Stimulated activated CD8-positive, alpha-beta memory T cell treated with anti-CD3 and anti-CD28 coated beads, Interleukin-7, amount 100 ng/mL, for 48 hours (primary cell): Measurements from ENCODE around the gene LRIG3.
"Not testable (repeated sequence)": the region's sequence is repeated elsewhere in the genome, so short reads cannot be mapped to it uniquely, and the experiment has no call there.

Experiments used
- DNase-seq, 2 donors: peaks; one replicate each; pipeline ENCODE4 v3.0.0-alpha.2; 2020; ENCODE audit warnings: low read depth in 1 of 2; ENCODE audit errors: extremely low read depth in 1 of 2

The LRIG3 gene, protein sequence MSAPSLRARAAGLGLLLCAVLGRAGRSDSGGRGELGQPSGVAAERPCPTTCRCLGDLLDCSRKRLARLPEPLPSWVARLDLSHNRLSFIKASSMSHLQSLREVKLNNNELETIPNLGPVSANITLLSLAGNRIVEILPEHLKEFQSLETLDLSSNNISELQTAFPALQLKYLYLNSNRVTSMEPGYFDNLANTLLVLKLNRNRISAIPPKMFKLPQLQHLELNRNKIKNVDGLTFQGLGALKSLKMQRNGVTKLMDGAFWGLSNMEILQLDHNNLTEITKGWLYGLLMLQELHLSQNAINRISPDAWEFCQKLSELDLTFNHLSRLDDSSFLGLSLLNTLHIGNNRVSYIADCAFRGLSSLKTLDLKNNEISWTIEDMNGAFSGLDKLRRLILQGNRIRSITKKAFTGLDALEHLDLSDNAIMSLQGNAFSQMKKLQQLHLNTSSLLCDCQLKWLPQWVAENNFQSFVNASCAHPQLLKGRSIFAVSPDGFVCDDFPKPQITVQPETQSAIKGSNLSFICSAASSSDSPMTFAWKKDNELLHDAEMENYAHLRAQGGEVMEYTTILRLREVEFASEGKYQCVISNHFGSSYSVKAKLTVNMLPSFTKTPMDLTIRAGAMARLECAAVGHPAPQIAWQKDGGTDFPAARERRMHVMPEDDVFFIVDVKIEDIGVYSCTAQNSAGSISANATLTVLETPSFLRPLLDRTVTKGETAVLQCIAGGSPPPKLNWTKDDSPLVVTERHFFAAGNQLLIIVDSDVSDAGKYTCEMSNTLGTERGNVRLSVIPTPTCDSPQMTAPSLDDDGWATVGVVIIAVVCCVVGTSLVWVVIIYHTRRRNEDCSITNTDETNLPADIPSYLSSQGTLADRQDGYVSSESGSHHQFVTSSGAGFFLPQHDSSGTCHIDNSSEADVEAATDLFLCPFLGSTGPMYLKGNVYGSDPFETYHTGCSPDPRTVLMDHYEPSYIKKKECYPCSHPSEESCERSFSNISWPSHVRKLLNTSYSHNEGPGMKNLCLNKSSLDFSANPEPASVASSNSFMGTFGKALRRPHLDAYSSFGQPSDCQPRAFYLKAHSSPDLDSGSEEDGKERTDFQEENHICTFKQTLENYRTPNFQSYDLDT

DNA sequence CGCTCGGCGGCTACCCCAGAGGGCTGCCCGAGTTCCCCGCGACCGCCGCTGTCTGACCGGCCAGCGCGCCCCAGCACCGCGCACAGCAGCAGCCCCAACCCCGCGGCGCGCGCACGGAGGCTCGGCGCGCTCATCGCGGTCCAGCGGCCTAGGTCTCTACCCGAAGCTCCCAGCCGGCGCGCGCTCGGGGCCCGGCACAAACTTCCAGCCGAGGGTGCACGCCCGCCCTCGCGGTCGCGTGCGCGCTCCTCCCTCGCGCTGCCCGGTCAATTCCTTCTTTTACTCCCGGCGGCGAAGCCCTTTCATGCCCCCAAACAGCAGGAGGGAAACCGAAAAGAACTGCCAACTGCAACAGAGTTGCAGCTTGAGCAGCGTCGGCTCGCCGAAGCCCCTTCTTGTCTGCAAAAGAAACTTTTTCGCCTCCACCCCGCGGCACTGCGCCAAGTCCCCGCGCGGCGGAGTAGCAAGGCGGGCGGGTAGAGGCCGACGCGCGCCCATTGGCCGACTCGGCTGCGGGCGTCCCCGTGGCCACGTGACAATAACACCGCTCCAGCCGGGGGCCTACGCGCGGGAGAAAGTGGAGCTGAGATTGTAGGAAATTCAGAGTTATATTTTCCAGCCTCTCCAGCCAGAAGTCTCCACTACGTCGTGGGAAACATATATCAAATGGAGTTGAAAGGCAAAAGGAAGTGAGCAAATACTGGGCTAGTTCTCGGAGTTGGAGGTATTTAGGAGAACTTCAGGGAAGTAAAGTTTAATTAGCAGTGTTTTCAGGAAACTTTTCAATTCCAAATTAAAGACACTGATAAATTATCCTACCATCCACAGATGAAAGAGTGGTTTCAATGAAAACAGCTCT, at the start of gene LRIG3:
TSS of gene LRIG3 (minus strand) at position 403 of the 859 bp plus-strand sequence. CDS start at position 134, 269 bp downstream.
- no peak for DNase-seq

- DNase-seq, result no peak
Measured at GRCh38 chr12:58969237-58969636, 48.9 kb upstream of the LRIG3 start.

DNA sequence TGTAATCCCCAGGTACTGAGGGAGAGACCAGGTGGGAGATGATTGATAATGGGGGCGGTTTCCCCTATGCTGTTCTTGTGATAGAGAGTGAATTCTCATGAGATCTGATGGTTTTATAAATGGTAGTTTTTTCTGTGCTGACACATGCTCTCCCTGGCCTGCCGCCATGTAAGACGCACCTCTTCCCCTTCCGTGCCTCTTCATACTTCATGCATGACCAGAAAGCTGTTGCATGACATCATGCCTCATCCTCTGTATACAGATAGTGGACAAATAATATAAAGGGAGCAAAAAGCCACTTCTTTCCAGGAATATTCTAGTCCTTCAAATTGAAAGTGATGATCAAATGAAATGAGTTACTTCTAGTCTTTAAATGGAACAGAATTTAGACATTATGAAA, 47.3 kb upstream of the LRIG3 start:
- DNase-seq, result no peak

DNA sequence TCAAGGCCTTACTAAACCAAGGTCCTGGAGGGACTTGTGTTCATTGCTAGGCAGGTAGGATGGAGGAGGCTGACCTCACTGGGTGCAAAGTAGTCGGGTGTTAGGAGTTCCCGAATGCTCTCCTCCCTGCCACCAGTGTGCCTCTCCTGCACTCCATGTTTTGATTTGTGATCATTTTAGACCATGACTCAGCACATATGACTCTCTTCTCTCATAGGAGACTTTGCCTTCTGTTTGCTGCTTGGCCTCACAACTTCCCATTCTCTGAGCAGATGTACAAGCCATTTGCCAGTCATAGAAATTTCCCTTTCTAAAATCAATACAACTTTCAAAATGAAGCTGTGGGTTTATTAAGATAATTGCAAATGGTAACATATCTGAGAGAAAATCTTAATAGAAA, 46.6 kb upstream of the LRIG3 start:
- no peak for DNase-seq

DNA sequence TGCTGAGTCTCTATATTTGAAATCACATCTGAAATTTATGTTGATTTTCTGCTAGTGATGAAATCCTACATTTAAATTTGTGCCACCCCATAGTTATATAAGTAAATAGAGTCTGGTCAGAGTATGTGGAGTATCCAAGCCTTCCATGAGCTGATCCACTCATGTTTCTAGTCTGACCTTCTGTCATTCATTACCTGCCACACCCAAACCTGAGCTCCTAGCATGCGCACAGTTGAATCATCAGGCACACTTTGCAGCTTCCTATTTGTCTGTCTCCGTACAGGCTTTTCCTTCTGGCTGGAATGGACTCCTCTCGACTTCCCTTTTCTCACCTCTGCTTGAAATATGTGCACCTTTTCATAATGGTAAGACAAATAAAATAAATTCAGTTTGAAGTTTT, 45.3 kb upstream of the LRIG3 start:
- no peak for DNase-seq

- DNase-seq, result no peak
Measured at GRCh38 chr12:58963844-58964243, 43.5 kb upstream of the LRIG3 start.

GRCh38 chr12:58961906-58962305, 41.6 kb upstream of the LRIG3 start:
- no peak for DNase-seq

GRCh38 chr12:58961166-58961565, 40.9 kb upstream of the LRIG3 start:
- DNase-seq, result no peak

DNA sequence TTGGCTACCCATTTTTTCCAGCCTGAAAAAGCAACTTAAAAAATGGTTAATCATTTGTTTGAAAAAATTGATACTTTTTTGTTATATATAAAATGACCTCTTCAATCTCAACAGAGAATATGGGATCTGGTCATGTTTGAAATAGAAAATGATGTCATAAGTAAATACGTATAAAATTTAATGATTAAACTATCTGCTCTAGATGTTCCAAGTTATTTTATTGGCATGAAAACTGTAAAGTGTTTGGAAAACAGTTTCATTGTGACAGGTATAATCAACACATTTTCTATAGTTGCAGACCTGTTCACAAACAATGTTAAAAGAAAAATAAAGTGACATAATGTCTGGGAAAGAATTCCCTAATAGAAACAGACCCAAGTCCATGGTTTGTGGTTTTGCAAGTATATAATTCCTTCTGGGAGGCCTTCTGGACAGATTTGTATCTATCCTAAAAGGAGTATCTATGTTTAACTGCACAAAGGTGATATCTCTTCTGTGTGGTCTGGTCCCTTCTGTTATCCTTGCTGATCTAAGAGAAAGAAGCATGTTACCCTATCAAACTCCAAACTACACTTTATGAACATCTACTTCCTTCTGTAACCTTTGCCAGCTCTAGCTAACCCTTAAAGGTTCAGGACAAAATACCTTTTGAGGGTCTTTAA, 39.5 kb upstream of the LRIG3 start:
- DNase-seq, result no peak

GRCh38 chr12:58957298-58957697, 37.0 kb upstream of the LRIG3 start:
- no peak for DNase-seq

DNA sequence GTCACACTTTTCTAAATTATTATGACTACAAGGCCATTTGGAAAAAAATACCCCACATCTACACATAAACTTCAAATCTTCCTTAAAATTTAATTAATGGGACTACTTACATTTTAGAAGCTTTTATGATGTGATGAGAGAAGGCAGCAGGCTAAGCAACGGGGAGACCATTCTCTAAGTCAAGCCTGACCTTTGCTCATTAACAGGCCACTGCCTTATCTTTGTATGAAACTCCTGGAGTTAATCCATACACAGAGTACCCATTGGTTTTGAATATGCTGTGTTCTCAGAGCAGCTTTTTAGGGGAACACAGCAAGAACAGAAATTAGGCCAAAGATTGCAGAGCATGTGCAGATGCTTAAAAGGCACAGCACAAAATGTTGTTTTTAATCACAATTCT, 35.5 kb upstream of the LRIG3 start:
- DNase-seq, result no peak

DNA sequence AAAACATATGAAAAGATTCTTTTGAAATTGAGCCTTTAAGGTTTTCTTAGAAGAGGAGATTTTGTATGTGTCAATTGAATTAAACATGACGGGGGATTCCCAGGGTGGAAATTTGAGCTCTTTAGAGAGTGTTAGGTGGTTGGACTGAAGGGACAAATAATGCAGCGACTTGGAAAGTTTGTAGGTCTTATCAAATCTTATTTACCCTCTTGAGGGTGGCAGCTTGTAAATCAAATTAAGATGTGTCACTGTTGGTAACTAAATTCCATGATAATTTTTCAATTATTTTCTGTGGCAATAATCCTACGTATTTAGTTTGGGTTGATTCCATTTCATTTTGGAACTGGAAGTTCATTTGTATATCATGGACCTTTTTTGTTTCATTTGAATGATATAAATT, 33.7 kb upstream of the LRIG3 start:
- DNase-seq, result no peak

- no peak for DNase-seq
Measured at GRCh38 chr12:58950739-58951100, 30.4 kb upstream of the LRIG3 start.

- DNase-seq, result not testable (repeated sequence)
Measured at GRCh38 chr12:58949954-58950738, 29.8 kb upstream of the LRIG3 start.

DNA sequence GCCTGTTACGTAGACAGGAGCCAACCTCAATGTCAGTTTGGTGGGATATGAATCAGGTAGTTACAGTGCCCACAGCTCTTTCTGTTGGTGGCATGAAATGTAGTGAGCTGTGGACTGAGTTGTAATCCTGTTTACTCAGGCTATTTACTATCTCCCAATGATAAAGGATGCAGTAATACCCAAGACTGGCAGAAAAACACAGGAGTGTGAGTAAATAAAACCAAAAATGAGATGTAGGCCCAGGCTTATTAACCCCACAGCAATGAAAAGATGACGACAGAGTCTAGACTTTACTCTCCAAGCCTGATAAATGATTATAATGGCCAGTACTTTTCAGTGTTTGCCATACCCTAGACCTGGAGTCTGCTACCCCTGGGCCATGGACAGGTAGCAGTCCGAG, 22.8 kb upstream of the LRIG3 start:
- DNase-seq, result no peak

- no peak for DNase-seq
Measured at GRCh38 chr12:58942345-58942744, 22.0 kb upstream of the LRIG3 start.

DNA sequence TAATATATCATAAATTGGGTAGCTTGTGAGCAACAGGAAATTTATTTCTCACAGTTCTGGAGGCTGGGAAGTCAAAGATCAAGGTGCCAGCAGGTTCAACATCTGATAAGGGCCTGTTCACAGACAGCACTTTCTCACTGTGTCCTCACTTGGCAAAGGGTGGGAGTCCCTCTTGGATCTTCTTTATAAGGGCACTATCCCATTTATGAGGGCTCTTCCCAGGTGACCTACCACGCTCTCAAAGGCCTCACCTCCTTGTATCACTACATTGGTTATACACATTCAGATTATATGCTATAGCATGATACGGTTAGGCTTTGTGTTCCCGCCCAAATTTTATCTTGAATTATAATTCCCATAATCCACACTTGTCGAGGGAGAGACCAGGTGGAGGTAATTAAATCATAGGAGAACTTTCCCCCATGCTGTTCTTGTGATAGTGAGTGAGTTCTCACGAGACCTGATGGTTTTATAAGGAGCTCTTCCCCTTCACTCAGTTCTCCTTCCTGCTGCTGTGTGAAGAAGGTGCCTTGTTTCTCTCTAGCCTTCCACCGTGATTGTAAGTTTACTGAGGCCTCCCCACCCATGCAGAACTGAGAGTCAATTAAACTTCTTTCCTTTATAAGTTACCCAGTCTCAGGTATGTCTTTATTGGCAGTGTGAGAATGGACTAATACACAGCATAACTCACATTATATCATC, 19.2 kb upstream of the LRIG3 start:
- DNase-seq, result no peak

DNA sequence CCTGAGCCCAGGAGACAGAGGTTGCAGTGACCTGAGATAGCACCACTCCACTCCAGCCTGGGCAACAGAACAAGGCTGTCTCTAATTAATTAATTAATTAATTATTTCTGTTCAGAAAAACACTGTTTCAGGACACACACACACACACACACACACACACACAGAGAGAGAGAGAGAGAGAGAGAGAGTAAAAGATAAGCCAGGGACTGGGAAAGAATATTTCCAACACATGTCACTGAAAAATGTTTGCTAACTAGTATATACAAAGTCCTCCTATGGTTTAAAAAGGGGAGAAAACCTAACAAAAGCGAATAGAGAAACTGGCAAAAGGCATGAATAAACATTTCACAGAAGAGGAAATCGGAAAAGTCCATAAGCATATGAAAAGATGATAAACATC, 18.1 kb upstream of the LRIG3 start:
- no peak for DNase-seq

DNA sequence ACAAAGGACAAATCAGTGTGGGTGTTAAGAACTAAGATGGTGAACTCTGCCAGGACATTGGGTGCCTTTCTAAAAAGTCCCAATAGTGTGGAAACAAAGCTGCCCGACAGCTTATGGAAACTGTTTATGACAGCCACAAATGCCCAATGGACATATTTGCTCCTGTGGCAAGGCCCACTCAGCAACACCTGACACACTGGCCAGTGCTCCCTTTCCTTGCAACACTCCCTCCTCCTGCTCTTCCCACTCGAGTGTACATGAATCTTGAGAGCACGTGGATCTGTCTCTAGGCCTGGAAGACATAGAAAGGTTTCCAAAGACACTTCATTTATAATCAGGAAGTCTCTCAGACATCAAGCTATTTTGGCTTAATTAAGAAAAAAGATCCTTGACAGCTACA, 14.2 kb upstream of the LRIG3 start:
- no peak for DNase-seq
